ENCODE data around the gene MPG. TPM values are rescaled to one million over a fixed set of nuclear protein-coding genes. Genes with fewer than 3 reads are reported as not detected.

MPG gene
- total and polyA plus RNA-seq, 10 of the 15 experiments (the other 5 are each of a cell fraction or from before 2014, with no cell fraction given) = 0.32 to 193 (median 55.7) TPM

- no TSS peak for BruUV-seq (replicated peaks)
- ChIA-PET POLR2A (interaction anchor here (0.6 to 1.0 kb wide), 2 partner anchors 41 to 131 kb away, joined by 3 read pairs; no protein-coding TSS in a partner anchor), RAD21 (ENCODE audit: unreplicated experiment) (interaction anchor here (0.7 to 2.3 kb wide), 10 partner anchors 9 to 264 kb away, joined by 3 to 19 read pairs (median 6); partner anchors contain the start of gene MRPL28), SMC1A (ENCODE audit: uncharacterized antibody, unreplicated experiment) (interaction anchor here (0.7 to 2.5 kb wide), 7 partner anchors 10 to 255 kb away, joined by 3 to 14 read pairs (median 5); no protein-coding TSS in a partner anchor), CTCF (interaction anchor here (0.5 to 5.2 kb wide), 44 partner anchors 11 to 391 kb away, joined by 3 to 52 read pairs (median 4); partner anchors contain the start of genes AXIN1, DECR2, HBQ1 and MRPL28)
- Histone ChIP-seq H2AFZ (ENCODE audit: control insufficient read depth, low read depth, low read length) (no peak overlapping the region), H3K9ac (ENCODE audit: control insufficient read depth, insufficient read depth, low read length) (no peak overlapping the region), H3K9me3 (replicated peaks; ENCODE audit: control insufficient read depth, insufficient read depth, low read length) (no peaks in the 10 kb centered on the region), H3K79me2 (ENCODE audit: control insufficient read depth, insufficient read depth, low read length) (no peaks in the 10 kb centered on the region), H3K27ac (ENCODE audit: control insufficient read depth, insufficient read depth) (no peak overlapping the region), H4K20me1 (ENCODE audit: control insufficient read depth, insufficient read depth) (no peaks in the 10 kb centered on the region; the same call in 1 of the 2 replicates), H3K4me2 (ENCODE audit: control insufficient read depth, insufficient read depth) (no peak overlapping the region), H3K36me3 (ENCODE audit: control insufficient read depth in 2 of 2, insufficient read depth in 2 of 2, low read length in 1 of 2) (peaks cover 5 to 9% of the 10 kb centered on the region in 2 experiments; a peak in 3 of 4 replicates), H3K4me1 (ENCODE audit: control insufficient read depth, insufficient read depth, low read length) (no peaks in the 10 kb centered on the region), H3K27me3 (replicated peaks in 1 of 2; ENCODE audit: control insufficient read depth in 2 of 2, insufficient read depth in 2 of 2, low read length in 1 of 2) (no peaks in the 10 kb centered on the region), H3K4me3 (no peak overlapping the region)
- WGBS (ENCODE audit: insufficient coverage, insufficient replicate concordance, low lambda C conversion rate, missing lambda C conversion rate) = 39% methylated on average over 6 of the region's 6 CpGs
- TF ChIP-seq BACH1 (IDR thresholded peaks at IDR 0.05; ENCODE audit: borderline replicate concordance) (no peak), CBX3 (IDR thresholded peaks at IDR 0.05; ENCODE audit: borderline replicate concordance, low read depth) (no peak), CREM (IDR thresholded peaks at IDR 0.05; ENCODE audit: low read depth) (no peak), TCF12 (IDR thresholded peaks at IDR 0.05; ENCODE audit: low read depth, low read length) (no peak), HCFC1 (IDR thresholded peaks at IDR 0.05; ENCODE audit: low read length) (no peak), RAD21 (IDR thresholded peaks at IDR 0.05; ENCODE audit: insufficient read depth, low read depth, low read length) (peak; percentile 81), POU2F2 (IDR thresholded peaks at IDR 0.05; ENCODE audit: borderline replicate concordance, low read depth, low read length) (no peak), STAT3 (IDR thresholded peaks at IDR 0.05; ENCODE audit: low read depth, low read length) (no peak), NR2F1 (conservative IDR thresholded peaks at IDR 0.05) (no peak), SMC3 (IDR thresholded peaks at IDR 0.05; ENCODE audit: borderline replicate concordance, low read length) (peak; percentile 77), PKNOX1 (IDR thresholded peaks at IDR 0.05) (no peak), PRDM15 (CRISPR knock-in tag; IDR thresholded peaks at IDR 0.05) (no peak), SMARCA5 (IDR thresholded peaks at IDR 0.05) (0 out of 2 replicates have a peak, but pooled peaks have one; percentile 25), RB1 (IDR thresholded peaks at IDR 0.05; ENCODE audit: borderline replicate concordance) (no peak), CHD4 (IDR thresholded peaks at IDR 0.05) (no peak), CTCF (IDR thresholded peaks at IDR 0.05 in 2 of 3, conservative IDR thresholded peaks at IDR 0.05 in 1 of 3; ENCODE audit: control insufficient read depth in 2 of 3, extremely low read depth in 1 of 3, insufficient read depth in 1 of 3, low read depth in 3 of 3, low read length in 3 of 3) (peak; percentile 69 to 84 (median 83))
- in situ Hi-C loops (cut with MboI) (loop anchor here (5.0 kb wide), 2 partner anchors 76 to 261 kb away; partner anchors contain the start of gene HBQ1), intact Hi-C loops (cut with micrococcal nuclease; ENCODE audit: unreplicated experiment) (loop anchor here (2.0 kb wide), 2 partner anchors 74 to 256 kb away; partner anchors contain the start of gene HBQ1)
- FAIRE-seq (peak; percentile 99), ATAC-seq (peak; percentile 94), DNase-seq (ENCODE audit: low read depth, low spot score) (no peak)
Measured at GRCh38 chr16:106623-107324, 28.7 kb downstream of the MPG start.

All from GM12878 (cell line).